C4-2B (cell line): Measurements from ENCODE around the gene DLGAP1.

ENCODE experiments used
- CTCF ChIP-seq: fragments of 450-650 bp; conservative IDR thresholded peaks from 2 replicates; pipeline ENCODE4 v1.5.1; 2017; ENCODE audit warnings: mild to moderate bottlenecking
- ZFX ChIP-seq: fragments of 450-650 bp; IDR thresholded peaks from 2 replicates; pipeline ENCODE4 v1.6.1; 2017

- TF ChIP-seq CTCF (no peak), ZFX (no peak)
Observed at GRCh38 chr18:3471141-3471648, 983.9 kb downstream of the DLGAP1 start.
